ENCODE results near the gene FPR2. TPM values are rescaled to one million over a fixed set of nuclear protein-coding genes. Genes with fewer than 3 reads are reported as not detected.

The FPR2 gene
- total and polyA plus RNA-seq, 2 donors (not counting 1 experiment from before 2014, with no cell fraction given), result not detected

GRCh38 chr19:51815043-51815442 lies 54.1 kb downstream of the FPR2 start:
- no peak overlapping the region for H3K27ac ChIP-seq (ENCODE audit: low read length in 2 of 2)
- H3K79me2 ChIP-seq (ENCODE audit: control insufficient read depth, insufficient read depth, low read length), result no peaks in the 10 kb centered on the region
- H3K4me3 Mint-ChIP-seq, result no peak overlapping the region
- H3K27me3 Mint-ChIP-seq, result no peaks in the 10 kb centered on the region
- H3K9me3 Mint-ChIP-seq (ENCODE audit: insufficient read depth), result peaks cover 8% of the 10 kb centered on the region
- no peaks in the 10 kb centered on the region for H3K4me1 ChIP-seq (ENCODE audit: control insufficient read depth in 2 of 2, insufficient read depth in 2 of 2, low read length in 2 of 2)
- no peak overlapping the region for H3K9ac ChIP-seq (ENCODE audit: low read length)
- H3K27me3 ChIP-seq (replicated peaks in 1 of 4; ENCODE audit: control extremely low read depth in 1 of 4, control insufficient read depth in 3 of 4, insufficient read depth in 4 of 4, low read length in 3 of 4), result no peaks in the 10 kb centered on the region
- no peak overlapping the region for H2AFZ ChIP-seq (ENCODE audit: insufficient read depth, low read depth, low read length, poor library complexity, severe bottlenecking)
- no peak overlapping the region for H3K4me3 ChIP-seq (ENCODE audit: control extremely low read depth in 1 of 5, extremely low read depth in 1 of 5, insufficient read depth in 1 of 5, low read depth in 2 of 5, low read length in 4 of 5)
- H3K4me1 Mint-ChIP-seq, result no peaks in the 10 kb centered on the region
- POLR2A ChIA-PET, result no interaction called here
- no peaks in the 10 kb centered on the region for H4K20me1 ChIP-seq (ENCODE audit: control insufficient read depth, insufficient read depth, low read length, poor library complexity, severe bottlenecking)
- intact Hi-C loops (cut with micrococcal nuclease), result no loop called here
- 94% methylated on average over 4 of the region's 9 CpGs for WGBS (ENCODE audit: insufficient coverage)
- TF ChIP-seq CTCF (IDR thresholded peaks at IDR 0.05), result no peak
- no peak for TF ChIP-seq EZH2 (IDR thresholded peaks at IDR 0.05; ENCODE audit: borderline replicate concordance, insufficient read depth, low read depth, low read length, poor library complexity, severe bottlenecking)
- H3K9me3 ChIP-seq (ENCODE audit: control extremely low read depth in 1 of 3, control insufficient read depth in 2 of 3, insufficient read depth in 1 of 3, low read length in 2 of 3), result peaks cover 2 to 31% (median 13%) of the 10 kb centered on the region in 3 donors
- CTCF ChIA-PET, result no interaction called here
- ATAC-seq (ENCODE audit: low read depth) (no peak), DNase-seq (no peak)
- no peaks in the 10 kb centered on the region for H3K36me3 ChIP-seq (replicated peaks in 1 of 2; ENCODE audit: control extremely low read depth in 1 of 2, control insufficient read depth in 1 of 2, extremely low read depth in 1 of 2, insufficient read depth in 2 of 2, low read length in 1 of 2)
- H3K4me2 ChIP-seq (replicated peaks; ENCODE audit: low read depth, low read length, poor library complexity, severe bottlenecking), result no peak overlapping the region
- H3K27ac Mint-ChIP-seq, result no peak overlapping the region

- H3K4me1 Mint-ChIP-seq, result no peaks in the 10 kb centered on the region
- H3K4me3 Mint-ChIP-seq, result no peak overlapping the region
- POLR2A ChIA-PET, result no interaction called here
- intact Hi-C loops (cut with micrococcal nuclease), result no loop called here
- WGBS (ENCODE audit: insufficient coverage), result no CpG with 5 or more reads among the region's 1 CpG
- Histone ChIP-seq H3K27ac (ENCODE audit: low read length in 2 of 2) (no peak overlapping the region), H4K20me1 (ENCODE audit: control insufficient read depth, insufficient read depth, low read length, poor library complexity, severe bottlenecking) (no peaks in the 10 kb centered on the region), H2AFZ (ENCODE audit: insufficient read depth, low read depth, low read length, poor library complexity, severe bottlenecking) (no peak overlapping the region), H3K36me3 (replicated peaks in 1 of 2; ENCODE audit: control extremely low read depth in 1 of 2, control insufficient read depth in 1 of 2, extremely low read depth in 1 of 2, insufficient read depth in 2 of 2, low read length in 1 of 2) (no peaks in the 10 kb centered on the region), H3K4me1 (ENCODE audit: control insufficient read depth in 2 of 2, insufficient read depth in 2 of 2, low read length in 2 of 2) (no peaks in the 10 kb centered on the region), H3K9me3 (ENCODE audit: control extremely low read depth in 1 of 3, control insufficient read depth in 2 of 3, insufficient read depth in 1 of 3, low read length in 2 of 3) (peaks cover 2 to 25% (median 13%) of the 10 kb centered on the region in 3 donors), H3K9ac (ENCODE audit: low read length) (no peak overlapping the region), H3K27me3 (replicated peaks in 1 of 4; ENCODE audit: control extremely low read depth in 1 of 4, control insufficient read depth in 3 of 4, insufficient read depth in 4 of 4, low read length in 3 of 4) (no peaks in the 10 kb centered on the region), H3K79me2 (ENCODE audit: control insufficient read depth, insufficient read depth, low read length) (no peaks in the 10 kb centered on the region), H3K4me3 (ENCODE audit: control extremely low read depth in 1 of 5, extremely low read depth in 1 of 5, insufficient read depth in 1 of 5, low read depth in 2 of 5, low read length in 4 of 5) (no peak overlapping the region), H3K4me2 (replicated peaks; ENCODE audit: low read depth, low read length, poor library complexity, severe bottlenecking) (no peak overlapping the region)
- TF ChIP-seq CTCF (IDR thresholded peaks at IDR 0.05) (no peak), EZH2 (IDR thresholded peaks at IDR 0.05; ENCODE audit: borderline replicate concordance, insufficient read depth, low read depth, low read length, poor library complexity, severe bottlenecking) (no peak)
- H3K27me3 Mint-ChIP-seq, result no peaks in the 10 kb centered on the region
- H3K27ac Mint-ChIP-seq, result no peak overlapping the region
- H3K9me3 Mint-ChIP-seq (ENCODE audit: insufficient read depth), result peaks cover 13% of the 10 kb centered on the region
- ATAC-seq (ENCODE audit: low read depth) (no peak), DNase-seq (no peak)
- CTCF ChIA-PET, result no interaction called here
These were observed 55.7 kb downstream of the FPR2 start for GRCh38 chr19:51816711-51817110.
